ENCODE measurements around the gene IPO4.
A peak's percentile ranks its signal among the peaks of the same experiment; 100 is the strongest.
"Not testable (repeated sequence)": the region's sequence is repeated elsewhere in the genome, so short reads cannot be mapped to it uniquely, and the experiment has no call there.

IPO4 gene

DNA sequence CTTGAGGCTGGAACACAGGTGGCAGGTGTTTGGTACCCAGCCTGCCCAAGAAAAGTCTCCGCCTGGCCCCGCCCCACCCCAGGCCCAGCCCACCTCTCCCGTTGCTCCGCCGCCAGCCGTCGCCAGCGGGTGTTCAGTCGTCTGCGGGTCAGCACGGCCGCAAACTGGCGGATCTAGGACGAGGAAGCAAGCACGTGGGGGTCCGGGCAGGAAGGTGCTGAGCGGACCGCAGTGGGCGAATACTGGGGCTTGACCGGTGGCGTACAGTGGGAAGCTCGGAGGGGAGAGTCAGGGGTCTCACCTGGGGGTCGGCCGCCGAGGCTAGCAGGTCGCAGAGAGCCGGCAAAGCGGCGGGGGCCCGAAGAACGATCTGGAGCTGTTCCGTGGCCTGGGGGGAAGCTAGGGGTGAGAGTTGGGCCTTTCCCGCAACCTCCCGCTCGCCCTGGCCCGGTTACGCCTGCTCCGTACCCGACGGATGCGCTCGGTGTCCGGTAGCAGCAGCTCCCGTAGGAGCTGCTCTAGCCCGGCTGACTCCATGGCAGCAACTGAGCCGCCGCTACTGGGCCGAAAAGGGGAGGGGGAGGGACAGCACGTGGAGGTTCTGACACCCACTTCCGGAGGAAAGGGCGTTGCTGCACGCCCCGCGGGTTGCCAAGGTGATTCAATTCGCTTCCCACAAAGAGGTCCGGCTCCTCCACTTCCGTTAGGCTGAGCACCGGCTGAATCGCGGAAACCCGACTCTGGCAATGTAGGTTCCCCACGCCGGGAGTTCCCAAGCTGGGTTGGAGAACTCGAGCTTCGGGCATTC, at the start of gene IPO4:
Gene IPO4, minus strand, starts transcription at position 566 of the 808 bp plus-strand sequence. Its CDS starts 29 bp downstream, at position 537.
- DNase-seq = peak; percentile 91 to 99 (median 96)
- intact Hi-C loops (cut with DNase I) = no loop called here

DNA sequence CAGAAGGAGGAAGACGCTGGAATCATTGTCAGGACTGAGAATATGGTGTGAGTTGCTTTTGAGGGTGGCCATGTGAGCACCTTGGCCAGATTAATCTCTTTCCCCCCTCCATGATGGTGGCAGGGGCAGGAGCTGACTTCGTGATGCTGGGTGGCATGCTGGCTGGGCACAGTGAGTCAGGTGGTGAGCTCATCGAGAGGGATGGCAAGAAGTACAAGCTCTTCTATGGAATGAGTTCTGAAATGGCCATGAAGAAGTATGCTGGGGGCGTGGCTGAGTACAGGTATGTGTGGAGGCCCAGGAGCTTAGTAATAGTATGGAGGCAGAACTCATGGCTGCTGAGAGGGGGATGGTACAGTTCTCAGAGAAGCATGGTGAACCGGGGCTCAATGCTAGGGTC, 49.5 kb upstream of the IPO4 start:
- intact Hi-C loops (cut with DNase I) = no loop called here
- DNase-seq = peak in 1 of 42 donors; percentile 21

DNA sequence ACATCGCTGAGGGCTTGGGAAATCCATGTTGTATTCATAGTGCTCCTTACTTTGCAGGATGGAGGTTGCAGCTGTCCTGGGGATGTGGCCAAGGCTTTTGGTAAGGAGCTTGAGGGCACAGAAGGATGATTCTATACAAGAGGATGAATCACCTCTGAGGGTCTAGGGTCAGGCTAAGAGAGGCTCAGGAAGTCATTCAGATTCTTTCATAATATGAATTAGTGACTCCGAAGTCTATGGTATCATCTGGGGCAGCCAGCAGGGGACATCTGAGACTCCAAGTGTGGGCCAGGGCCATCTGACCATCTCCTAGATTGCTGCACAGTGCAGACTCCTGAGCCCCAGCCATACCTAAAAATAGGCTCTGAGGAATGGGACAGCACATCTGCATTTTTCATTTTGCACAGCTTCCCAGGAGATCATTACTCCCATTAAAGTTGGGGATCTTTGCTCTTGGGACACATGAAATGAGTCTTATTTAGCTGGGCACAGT, 48.9 kb upstream of the IPO4 start:
- intact Hi-C loops (cut with DNase I) = no loop called here
- no peak for DNase-seq

DNA sequence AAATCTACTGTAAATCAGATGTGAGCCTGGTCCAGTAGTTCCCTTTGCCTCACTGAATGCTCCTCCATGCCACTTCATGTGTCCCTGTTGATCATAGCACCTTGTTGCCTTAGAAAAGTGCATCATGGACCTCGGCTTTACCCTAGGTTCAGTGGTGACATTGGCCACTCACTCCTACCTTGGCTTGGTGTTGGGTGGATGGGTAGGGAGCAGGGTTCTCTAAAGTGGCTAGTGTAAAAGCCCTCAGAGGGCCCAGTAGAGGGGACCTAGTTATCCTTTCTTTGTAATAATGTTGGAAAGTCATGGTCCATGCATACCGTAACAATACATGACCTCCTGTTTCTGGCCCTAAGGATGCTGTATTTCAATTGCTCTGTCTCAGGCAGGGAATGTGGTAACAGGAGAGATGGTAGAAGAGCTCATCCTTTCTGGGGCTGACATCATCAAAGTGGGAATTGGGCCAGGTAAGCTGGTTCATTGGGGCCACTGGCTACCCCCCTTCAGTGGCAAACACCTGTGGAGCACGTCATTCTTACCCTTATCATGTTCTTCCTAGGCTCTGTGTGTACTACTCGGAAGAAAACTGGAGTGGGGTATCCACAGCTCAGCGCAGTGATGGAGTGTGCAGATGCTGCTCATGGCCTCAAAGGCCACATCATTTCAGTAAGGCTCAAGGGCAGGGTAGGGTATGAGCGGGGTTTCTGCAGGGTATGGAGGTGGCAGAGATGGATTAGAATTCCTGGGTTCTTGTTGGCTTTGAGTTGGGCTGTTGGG, 48.3 kb upstream of the IPO4 start:
- DNase-seq = peak in 1 of 42 donors; percentile 12
- intact Hi-C loops (cut with DNase I) = no loop called here

DNA sequence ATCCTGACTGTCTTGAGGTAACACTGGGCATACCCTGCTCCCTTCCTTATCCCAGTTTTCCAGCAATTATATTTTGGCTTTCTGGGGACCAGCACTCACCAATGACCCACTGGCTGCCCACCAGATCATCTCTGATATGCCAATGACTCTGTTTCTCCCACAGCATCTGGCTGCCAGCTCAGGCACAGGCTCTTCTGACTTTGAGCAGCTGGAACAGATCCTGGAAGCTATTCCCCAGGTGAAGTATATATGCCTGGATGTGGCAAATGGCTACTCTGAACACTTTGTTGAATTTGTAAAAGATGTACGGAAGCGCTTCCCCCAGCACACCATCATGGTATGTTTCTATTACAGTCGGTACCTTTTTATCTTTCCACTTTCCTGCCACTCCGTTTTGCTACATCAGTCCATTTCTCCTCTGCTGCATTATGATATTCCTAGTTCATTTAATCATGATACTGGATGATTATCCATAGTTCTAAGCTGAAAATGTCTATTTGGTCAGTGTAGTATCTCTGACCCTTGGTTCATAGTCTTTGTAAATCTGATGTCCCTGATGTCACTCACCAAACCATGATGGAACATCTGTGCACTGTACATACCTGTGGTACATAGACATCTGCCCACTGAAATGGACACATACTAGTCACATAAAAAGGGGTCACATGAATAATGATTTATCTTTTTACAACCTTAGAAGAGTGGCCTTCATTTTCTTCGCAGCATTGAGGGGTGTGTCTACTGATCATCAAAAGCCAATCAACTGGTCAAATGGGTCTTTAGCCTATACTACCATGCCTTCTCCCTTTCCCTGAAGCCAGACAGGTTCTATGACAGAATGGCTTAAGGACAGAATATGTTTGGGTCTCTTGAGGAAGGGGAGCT, 47.4 kb upstream of the IPO4 start:
- intact Hi-C loops (cut with DNase I) = no loop called here
- DNase-seq = no peak

- intact Hi-C loops (cut with DNase I) = no loop called here
- DNase-seq = no peak
Observed at GRCh38 chr14:24234095-24235005, 45.7 kb upstream of the IPO4 start.

DNA sequence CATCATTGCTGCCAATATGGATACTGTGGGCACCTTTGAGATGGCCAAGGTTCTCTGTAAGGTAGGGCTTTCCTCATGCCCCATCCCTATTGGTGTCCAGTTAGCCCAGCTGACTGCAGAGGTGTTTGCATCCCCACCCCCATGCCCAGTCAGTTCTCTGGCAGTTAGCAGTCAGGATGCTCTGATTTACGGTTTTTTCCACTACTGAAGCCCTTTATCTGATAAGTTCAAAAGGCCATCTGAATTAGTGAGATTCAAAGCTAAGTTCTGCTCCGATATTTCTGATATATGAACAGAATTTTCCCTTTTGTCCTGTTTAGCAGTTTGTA, 44.9 kb upstream of the IPO4 start:
- DNase-seq = no peak
- intact Hi-C loops (cut with DNase I) = loop anchor here (2.0 kb wide), 1 partner anchor 17 kb away; the partner anchor contains the start of gene MDP1

- intact Hi-C loops (cut with DNase I) = loop anchor here (2.0 kb wide), 1 partner anchor 16 kb away; the partner anchor contains the start of gene MDP1
- peak in 2 of 42 donors; percentile 12 to 76 for DNase-seq
Observed at GRCh38 chr14:24232645-24233537, 44.3 kb upstream of the IPO4 start, which contains the start of gene GMPR2. Gene GMPR2, plus strand, starts transcription at chr14:24232929. Its CDS starts 325 bp downstream, at chr14:24233254.

- peak; percentile 87 to 98 (median 95) for DNase-seq
- intact Hi-C loops (cut with DNase I) = loop anchor here (2.0 kb wide), 1 partner anchor 15 kb away; the partner anchor contains the start of gene MDP1
Observed at GRCh38 chr14:24232121-24232644, 43.6 kb upstream of the IPO4 start, which contains the start of gene NEDD8. Gene NEDD8, minus strand, starts transcription at chr14:24232367. Its CDS starts 100 bp downstream, at chr14:24232267.

- intact Hi-C loops (cut with DNase I) = loop anchor here (2.0 kb wide), 1 partner anchor 15 kb away; the partner anchor contains the start of gene MDP1
Observed at GRCh38 chr14:24231263-24232120, 42.9 kb upstream of the IPO4 start.

DNA sequence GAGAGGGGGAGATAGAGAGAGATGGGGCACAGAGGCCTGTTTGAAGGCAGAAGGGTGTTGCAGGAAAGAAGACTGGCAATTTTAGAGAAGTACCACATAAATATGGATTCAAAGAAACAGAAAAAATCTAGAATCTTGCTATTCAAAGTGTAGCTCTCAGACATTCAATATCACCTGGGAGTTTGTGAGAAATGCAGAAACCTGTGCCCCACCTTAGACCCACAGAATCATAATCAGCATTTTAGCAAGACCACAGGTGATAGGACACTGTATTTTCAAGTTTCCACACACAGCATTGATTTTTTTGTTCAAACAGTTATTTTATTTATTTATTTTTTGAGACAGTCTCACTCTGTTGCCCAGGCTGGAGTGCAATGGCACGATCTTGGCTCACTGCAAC, 40.3 kb upstream of the IPO4 start:
- no peak for DNase-seq
- intact Hi-C loops (cut with DNase I) = no loop called here

More at GRCh38 chr14:24231263-24232120, 42.9 kb upstream of the IPO4 start:
- peak in 8 of 42 donors; percentile 7 to 81 (median 23) for DNase-seq

DNA sequence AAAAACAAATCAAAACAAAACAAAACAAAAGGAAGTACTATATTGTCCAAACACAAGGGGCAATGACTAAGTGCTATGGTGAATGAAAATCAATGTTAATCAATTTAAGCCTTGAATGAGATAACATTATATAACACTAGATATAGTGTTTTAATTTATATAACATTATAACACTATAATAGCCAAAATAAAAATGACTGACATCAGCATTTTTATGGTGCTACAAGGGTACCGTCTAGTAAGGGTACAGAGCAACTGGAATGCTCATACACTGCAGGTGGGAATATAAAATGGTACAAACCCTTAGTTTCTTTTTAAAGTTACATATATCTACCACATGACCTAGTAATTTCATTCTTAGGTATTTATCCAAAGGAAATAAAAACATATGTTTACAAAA, 37.9 kb upstream of the IPO4 start:
- DNase-seq = no peak
- intact Hi-C loops (cut with DNase I) = no loop called here

DNA sequence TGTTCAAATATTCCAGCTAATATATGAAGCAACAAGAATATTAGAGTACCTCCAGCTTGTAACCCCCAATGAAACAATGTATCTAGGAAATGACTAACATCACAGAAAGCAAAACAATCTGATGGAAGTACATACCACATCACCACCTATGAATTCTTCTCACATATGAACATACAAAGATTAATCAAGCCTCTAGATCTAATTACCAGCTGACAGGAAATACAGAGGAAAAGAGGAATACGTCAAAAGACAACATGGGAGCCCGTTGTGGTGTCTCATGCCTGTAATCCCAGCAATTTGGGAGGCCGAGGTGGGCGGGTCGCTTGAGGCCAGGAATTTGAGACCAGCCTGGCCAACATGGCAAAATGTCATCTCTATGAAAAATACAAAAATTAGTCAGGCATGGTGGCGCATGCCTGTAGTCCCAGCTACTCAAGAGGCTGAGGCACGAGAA, 36.0 kb upstream of the IPO4 start:
- no peak for DNase-seq
- intact Hi-C loops (cut with DNase I) = no loop called here

GRCh38 chr14:24222987-24223386, 34.4 kb upstream of the IPO4 start:
- DNase-seq = peak in 1 of 42 donors; percentile 13

DNA sequence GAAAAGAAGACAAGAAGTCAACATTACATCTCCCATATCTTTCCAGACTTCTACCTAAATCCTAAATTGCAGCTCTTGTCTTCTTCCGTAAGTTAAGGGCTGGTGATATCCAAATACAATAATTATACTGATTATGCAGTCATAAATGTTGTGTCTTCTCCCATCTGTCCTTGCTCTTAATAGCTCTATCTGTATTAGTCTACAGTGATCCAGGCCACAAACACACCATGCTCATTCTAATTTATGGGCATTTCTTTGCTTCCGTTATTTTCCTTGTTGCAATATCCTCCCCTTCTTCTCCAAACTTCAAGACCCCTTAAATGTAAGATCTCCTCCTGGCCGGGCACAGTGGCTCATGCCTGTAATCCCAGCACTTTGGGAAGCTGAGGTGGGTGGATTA, 30.9 kb upstream of the IPO4 start:
- no peak for DNase-seq
- intact Hi-C loops (cut with DNase I) = no loop called here

More at GRCh38 chr14:24222987-24223386, 34.4 kb upstream of the IPO4 start:
- intact Hi-C loops (cut with DNase I) = not testable (repeated sequence)

Measured in head of caudate nucleus (tissue), 42 donors.